OCI-M2 (cell line): Measurements from ENCODE around the gene MT1H.
"Not testable (repeated sequence)": the region's sequence is repeated elsewhere in the genome, so short reads cannot be mapped to it uniquely, and the experiment has no call there.

Experiments
- DNase-seq: peaks from one replicate; lab custom pipeline; 2025; ENCODE audit not compliant: unreplicated experiment; lab: John Stamatoyannopoulos, UW

Gene MT1H

GRCh38 chr16:56717532-56717931, 47.9 kb downstream of the MT1H start:
- DNase-seq: not testable (repeated sequence)
